GM21737 (cell line): Measurements from ENCODE around the gene TRAF2.

Experiments
- ATAC-seq: cut with Tn5 transposase; IDR thresholded peaks from one replicate; pipeline ENCODE4 v1.9.1; 2021; ENCODE audit warnings: mild to moderate bottlenecking, moderate library complexity; ENCODE audit not compliant: unreplicated experiment

Gene TRAF2

DNA sequence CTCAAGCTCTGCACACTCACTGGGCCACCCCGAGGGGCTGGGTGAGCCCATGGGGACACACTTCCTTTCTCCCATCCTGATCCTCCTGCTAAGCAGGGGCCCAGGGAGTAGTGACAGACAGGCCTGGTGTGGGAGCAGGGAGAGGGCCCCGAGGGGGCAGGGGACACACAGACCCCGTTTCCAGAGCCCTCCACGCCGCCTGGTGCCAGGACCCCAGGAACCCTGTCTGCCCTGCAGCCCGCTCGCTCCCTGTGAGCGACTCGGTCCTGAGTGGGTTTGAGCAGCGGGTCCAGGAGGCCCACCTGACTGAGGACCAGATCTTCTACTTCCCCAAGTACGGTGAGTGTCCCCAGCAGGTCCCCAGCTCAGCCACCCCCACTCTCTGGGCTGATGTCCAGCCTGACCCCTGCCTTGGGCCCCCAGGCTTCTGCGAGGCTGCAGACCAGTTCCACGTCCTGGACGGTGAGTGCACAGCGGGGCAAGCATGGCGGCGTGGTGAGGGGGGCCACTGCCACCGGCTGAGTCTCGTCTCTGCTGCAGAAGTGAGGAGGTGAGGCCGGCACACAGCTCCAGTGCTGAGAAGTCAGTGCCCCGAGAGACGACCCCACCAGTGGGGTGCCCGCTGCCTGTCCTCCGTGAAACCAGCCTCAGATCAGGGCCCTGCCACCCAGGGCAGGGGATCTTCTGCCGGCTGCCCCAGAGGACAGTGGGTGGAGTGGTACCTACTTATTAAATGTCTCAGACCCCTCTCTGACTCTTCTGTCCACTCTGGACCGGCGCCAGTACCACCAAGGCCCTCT is 60.1 kb downstream of the TRAF2 start:
- ATAC-seq = no peak

DNA sequence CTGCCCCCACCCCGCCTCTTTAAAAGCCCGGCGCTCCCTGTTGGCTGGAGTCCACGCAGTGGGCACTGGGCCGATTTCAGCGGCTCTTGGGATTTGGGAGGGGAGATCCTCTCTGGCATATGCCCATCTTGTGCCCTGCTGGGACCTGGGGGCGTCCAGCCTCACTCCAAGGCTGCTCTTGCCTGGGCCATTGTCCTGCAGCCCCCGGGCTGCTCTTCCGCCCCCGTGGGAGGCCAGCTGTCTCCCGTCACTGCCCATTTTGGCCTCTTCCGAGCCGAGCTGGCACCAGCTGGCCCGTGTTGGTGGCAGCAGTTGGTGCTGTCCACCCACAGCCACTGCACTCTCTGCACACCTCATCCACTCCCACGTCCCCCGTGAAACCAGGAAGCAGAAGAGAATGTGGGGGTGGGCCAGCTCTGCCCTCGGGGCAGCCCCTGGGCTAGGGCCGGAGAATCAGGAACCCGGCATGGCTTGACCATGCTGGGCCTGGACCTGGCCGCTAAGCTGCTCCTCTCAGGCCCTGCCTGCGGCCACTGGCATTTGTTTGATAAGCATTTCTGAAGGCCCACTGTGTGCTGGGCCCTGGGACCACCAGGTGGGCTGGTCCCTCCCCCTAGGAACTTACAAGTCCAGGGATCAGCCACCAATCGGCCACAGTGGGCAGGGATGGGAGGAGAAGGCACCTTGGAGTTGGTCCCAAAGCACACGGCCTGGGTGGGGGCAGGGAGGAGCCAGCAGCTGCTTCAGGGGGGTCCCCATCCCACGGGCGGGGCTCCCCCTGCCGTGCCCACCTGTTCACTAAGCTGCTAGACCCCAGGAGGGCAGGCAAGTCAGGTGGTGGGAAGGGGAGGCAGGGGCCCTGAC is 60.9 kb downstream of the TRAF2 start:
- no peak for ATAC-seq

DNA sequence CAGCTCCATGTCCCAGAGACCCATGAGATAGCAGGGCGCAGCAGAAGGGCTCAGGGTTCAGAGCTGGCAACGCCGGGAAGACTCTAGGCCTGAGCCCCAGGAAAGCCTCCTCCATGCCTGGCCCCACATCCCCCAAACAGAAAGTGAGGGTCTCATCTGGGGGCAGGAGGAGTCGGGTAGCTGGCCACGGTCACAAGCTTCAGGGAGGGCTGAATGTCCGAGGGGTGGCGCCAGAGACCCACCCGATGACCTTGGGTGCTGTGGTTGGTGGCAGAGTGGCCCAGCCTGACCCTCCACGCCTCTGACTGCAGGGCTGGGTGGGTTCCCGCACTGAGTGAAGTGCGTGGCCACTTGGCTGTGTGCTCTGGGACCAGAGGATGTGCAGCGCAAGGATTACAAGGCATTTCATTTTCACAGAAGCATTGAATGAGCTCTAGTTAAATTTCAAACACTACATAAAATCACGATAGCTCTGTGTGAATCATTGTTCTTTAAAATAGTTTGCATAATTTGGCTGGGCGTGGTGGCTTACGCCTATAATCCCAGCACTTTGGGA is 61.7 kb downstream of the TRAF2 start:
- ATAC-seq = no peak

DNA sequence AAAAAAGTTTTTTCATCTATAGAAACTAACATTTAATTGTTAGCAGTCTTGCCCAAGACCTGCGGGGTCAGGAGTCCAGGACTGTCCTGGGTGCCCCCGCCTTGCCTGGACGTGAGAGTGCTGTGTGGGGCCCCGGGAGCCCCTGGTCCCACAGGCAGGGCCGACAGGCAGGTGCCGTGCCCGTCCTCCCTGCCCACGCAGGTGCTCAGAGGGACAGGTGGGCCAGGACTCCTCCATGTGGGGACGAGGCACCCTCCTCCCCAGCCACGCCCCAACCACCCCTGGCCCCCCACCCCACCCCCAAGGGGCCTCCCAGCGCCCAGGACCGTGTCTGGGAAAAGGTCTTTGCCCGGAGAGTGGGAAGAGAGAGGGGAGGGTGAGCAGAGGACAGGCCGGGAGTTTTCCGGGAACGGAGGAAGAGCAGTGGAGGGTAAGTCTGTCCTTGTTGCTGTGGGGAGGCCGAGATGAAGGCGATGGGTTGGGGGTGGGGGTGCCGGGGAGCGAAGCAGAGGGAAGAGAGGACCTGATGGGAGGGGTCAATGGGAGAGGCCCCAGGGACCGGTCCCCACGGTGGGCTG is 63.0 kb downstream of the TRAF2 start:
- no peak for ATAC-seq

DNA sequence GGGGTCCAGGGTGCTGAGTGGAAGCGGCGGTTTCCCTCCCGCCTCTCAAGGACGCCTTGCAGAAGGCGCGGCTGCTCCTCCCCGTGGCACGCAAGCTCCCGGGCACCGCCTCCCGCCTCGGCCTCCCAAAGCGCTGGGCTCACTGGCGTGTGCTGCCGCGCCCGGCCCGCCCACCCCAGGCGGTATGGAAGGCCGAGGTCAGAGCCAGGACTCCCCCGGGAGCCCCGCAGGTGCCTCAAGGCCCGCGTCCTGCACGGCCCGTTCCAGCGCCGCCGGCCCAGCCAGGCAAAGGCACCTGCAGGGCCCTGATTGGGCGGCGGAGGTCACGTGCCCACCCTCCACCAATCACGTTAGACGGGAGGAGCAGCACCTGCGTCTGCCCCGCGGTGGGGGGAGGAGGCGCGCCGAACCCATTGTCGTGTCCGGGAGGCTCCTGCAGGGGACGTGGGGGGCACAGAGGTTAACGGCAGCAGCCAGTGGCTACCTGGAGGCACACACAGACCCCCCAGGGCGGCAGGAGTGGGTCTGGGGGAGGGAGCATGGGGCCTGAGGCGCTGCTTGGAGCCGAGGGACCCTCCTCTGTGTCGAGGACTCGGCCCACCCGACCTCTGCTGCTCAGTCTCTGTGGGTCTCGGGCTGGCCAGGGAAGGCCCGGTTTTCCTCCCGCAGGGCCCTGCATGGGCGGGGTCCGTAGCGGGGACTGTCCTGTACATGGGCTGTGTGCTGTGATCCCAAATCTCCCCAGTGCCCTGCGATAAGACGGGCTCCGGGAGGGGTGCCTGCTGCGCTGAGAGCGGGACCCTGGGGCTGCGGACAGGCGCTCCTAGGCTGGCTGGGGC is 63.7 kb downstream of the TRAF2 start:
- peak; percentile 72 for ATAC-seq

DNA sequence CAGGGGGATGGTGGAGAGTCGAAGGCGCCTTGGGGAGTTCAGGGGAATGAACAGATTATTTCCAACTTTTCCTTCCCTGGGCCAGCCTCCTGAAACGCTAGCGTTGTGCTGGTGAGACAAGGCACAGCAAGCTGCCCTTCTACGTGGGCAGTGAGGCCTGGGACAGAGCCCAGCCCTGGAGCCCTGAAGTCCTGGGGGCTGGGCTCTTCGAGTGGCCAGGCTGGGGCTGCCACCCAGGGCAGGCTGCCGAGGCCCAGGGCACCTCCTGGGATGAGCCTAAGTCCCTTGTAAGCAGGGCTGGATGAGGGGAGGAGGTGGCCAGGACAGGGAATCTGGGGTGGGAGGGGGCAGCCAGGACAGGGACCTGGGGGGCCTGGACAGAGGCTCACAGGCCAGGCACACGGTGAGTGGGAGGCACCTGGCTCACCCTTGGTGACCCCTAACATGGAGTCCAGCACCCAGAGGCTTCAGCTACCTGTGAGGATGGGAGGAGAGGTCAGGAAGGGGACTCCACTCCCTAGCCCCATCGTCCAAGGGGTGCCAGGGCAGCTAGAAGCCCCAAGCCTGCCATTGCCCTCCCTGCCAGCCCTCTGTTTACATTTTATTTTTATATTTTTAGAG is 64.5 kb downstream of the TRAF2 start:
- no peak for ATAC-seq

DNA sequence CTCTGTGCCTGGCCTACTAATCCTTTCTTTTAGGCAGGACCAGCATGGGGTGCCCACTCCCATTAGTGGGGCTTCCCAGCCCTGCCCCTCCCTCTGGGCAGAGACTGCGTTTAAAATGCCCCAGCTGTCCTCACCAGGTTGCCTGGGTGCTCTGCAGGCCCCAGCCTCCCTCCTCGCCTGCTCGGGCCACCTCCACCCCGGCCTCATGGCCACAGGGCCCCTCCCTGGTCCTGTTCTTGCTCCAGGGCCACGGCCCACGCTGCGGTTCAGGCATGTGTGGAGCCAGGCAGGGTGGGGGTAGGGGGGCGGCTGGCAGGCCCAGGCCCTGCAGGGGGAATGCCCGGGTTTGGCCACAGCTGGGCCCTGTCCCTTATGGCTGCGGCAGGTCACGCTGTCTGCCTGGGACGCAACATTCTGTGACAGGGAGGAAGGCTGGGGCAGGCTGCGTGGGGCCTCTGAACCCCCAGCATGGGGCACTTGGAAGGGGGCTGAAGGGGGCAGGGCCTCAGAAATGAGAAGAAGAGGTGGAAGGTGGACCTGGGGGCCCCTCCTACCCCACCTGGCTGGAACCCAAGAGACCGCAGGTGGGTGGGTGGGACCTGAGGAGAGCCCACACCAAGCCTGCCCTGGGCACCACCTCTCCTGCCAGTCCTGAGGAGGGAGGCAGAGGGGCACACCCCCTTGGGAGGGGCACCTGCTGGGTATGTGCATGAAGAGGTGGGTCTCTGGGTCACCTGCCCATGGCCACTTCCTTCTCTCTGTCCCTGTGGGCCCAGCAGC is 65.4 kb downstream of the TRAF2 start, which contains the start of gene LCN12:
Gene LCN12, plus strand, starts transcription at position 733 of the 780 bp plus-strand sequence. CDS start 55 bp downstream, outside the sequence.
- ATAC-seq = no peak

DNA sequence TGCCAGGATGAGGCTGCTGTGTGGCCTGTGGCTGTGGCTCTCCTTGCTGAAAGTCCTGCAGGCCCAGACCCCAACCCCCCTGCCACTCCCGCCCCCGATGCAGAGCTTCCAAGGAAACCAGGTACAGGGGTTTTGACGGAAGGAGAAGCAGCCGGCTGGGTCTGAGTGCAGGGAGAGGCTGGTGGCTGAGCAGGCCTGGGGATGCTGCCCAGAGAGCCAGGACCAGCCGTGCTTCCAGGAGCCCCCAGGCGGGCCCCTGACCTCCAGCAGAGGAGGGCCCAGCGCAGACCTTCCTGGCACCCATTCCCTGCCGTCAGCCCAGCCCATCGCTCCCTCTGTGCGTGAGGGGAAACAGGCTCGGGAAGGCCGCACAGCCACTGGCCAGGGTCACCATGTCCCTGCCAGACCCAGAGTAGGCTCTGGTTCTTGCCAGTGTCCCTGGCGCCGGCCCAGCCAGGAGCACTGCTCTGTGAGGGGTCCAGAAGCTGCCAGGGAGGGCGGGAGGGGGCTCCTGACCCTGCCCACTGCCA is 66.1 kb downstream of the TRAF2 start:
- ATAC-seq = no peak

DNA sequence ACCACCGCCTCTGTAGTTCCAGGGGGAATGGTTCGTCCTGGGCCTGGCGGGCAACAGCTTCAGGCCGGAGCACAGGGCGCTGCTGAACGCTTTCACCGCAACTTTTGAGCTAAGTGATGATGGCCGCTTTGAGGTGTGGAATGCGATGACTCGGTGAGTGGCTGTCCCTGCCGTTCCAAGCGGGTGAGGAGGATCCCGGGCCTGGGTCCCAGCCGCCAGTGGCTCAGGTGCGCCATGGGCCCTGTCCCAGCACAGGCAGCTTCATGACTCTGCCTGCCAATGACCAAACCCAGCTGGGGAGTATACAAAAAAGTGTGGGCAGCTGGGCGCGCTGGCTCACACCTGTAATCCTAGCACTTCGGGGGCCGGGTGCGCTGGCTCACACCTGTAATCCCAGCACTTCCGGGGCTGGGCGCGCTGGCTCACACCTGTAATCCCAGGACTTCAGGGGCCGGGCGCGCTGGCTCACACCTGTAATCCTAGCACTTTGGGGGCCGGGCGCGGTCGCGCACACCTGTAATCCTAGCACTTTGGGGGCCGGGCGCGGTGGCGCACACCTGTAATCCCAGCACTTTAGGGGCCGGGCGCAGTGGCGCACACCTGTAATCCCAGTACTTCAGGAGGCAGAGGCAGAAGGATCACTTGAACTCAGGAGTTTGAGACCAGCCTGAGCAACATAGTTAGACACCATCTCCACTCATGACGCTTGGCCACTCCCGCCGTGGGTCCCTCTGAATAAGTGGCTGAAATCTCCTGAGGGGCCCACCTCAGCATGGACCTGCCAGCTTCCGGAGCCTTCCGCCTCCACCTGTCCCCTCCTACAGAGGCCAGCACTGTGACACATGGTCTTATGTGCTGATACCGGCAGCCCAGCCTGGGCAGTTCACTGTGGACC is 66.8 kb downstream of the TRAF2 start:
- ATAC-seq = no peak

DNA sequence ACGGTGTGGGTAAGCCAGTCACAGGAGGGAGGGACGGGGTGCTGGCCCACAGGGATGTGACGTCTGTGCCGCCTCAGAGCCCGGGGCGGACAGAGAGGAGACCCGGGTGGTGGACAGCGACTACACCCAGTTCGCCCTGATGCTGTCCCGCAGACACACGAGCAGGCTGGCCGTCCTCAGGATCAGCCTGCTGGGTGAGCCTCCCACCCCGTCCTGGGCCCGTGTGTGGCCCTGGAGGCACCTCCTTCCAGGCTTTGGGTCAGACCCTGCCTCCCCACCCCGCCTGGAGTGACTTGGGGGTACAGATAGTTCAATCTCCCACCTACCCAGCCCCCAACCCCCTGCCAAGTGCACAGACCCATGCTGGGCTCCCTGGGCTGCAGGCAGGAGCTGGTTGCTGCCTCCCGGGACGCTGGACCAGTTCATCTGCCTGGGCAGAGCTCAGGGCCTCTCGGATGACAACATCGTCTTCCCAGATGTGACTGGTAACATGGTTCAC is 67.5 kb downstream of the TRAF2 start:
- no peak for ATAC-seq

DNA sequence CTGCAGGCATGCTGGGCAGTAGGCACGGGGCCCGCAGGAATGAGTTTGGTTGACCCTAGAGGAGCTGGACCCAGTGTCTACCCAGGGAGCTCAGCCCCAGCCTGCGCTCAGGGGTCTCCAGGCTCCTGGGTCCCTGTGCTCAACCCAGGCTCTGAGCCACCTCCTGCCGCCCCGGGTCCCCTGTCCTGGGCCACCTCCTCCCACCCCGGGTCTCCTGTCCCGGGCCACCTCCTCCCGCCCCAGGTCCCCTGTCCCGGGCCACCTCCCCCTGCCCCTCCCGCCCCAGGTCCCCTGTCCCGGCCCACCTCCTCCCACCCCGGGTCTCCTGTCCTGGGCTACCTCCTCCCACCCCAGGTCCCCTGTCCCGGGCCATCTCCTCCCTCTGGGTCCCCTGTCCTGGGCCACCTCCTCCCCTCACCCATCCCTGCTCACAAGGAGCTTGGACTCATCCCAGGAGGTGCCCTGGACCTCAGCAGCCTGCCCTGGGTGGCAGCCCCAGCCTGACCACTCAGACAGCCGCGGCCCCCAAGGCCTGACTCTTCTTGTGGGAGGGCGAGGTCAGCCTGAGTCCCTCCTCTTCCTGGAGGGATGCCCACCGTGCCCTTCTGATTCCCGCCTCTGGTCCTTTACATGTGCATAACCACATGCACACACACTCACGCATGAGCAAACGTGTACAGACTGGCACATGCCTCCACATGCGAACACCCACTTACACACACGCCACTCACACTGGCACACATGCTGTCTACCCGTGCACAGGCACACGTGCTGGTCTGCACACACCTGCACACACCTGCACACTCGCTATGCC is 68.2 kb downstream of the TRAF2 start:
- ATAC-seq = no peak

DNA sequence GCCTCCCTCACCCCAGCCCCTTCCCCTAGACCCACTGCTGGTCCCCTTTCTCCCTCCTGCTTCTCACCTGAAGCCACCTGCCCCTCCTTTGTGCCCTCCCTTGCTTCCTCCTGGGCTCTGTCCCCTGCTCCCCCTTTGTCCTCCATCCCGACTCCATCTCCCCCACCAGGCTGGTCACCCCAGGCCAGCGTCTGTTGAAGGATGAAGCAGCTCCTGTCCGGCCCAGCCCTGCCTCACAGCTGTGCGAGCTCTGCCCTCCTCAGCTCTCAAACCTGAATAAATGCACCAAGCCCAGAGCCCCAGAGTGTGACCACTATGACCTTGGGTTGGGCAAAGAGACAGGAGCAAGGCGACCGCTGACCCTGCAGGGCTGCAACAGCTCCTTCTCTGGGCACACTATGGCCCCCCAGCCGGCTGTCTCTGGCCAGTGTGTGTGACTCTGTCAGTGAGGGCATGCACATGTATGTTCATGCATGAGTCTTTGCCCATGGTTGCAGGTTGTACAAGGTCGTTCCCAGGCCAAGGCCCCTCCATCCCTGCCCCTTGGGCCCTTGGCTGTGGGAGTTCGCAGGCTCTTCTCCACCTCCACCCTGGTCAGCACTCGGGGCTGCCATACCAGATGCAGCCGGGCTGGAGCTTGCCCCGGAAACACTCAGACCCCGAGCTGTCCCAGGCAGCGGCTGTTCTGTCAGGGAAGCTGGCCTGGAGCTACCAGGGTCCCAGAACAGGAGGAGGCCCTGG is 69.1 kb downstream of the TRAF2 start:
- no peak for ATAC-seq

DNA sequence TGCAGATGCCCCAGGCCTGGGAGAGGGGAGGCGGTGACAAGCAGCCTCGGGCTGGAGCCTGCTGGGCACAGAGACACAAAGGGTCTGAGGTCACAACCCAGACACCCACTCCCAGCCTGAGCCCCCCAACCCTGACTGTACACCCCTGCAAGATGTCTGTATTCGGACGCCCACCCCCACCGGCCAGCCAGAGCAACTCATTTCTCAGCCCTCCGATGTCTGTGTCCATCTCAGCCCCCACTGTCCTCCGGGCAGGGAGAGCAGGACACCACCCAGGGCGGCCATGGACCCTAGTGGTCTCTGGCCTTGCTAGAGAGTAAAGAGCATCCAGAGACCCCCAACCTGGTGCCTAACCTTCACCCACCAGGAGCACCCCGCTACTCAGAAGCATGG is 69.6 kb downstream of the TRAF2 start:
- ATAC-seq = no peak

DNA sequence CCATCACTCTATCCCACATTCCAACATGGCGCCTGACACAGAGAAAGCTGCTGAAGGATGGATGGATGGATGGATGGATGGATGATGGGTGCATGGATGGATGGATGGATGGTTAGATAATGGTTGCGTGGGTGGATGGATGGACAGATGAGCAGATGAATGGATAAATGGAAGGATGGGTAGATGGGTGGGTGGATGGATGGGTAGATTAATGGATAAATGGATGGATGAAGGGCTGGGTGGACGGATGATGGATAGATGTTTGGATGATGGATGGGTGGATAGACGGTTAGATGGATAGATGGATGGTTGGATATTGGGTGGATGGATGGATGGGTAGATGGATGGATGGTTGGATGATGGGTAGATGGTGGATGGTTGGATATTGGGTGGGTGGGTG is 70.3 kb downstream of the TRAF2 start:
- ATAC-seq = no peak

DNA sequence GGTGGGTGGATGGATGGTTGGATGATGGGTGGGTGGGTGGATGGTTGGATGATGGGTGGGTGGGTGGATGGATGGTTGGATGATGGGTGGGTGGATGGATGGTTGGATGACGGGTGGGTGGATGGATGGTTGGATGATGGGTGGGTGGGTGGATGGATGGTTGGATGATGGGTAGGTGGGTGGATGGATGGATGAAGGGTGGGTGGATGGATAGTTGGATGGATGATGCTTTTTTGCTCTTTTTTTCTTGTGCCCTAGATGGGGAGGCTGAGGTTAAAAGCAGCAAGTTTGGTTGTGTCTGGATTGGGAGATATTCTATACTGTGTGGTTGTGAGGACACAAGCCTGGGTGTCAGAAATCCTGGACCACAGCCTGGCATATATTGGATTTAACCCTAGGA is 71.1 kb downstream of the TRAF2 start:
- ATAC-seq = no peak

DNA sequence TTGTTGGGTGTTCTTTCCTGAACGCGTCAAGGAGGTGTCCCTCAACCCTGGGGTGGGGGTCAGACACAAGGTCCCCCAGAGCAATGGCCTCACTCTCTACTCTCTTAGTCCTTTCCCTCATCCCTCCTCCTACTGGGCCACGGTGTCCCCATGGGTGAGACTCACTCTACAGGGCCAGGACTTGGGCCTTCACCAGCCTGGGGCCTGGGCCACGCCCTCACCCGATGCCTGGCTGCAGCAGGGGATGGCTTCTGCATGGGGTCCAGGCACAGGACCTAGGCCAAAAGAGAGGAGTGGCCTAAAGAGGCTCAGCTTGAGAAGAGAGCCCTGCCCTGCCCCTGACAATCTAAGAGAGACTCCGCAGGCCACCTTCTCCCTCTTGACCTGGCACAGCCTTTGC is 71.6 kb downstream of the TRAF2 start:
- ATAC-seq = no peak
